SK-N-SH treated with all-trans-retinoic acid at 6 μM for 48 hours (cell line): ENCODE data around the gene CYP4F2.
"Not testable (repeated sequence)": the region's sequence is repeated elsewhere in the genome, so short reads cannot be mapped to it uniquely, and the experiment has no call there.

Source experiments
- ATAC-seq: fragments of 200-7000 bp; cut with Tn5 transposase; 3 replicates; pipeline ENCODE4 v1.9.1; 2020; ENCODE audit warnings: mild to moderate bottlenecking, moderate library complexity
- ARNTL ChIP-seq: fragments of 450-650 bp; formaldehyde crosslinking; IDR thresholded peaks from 2 replicates; pipeline ENCODE4 v1.5.0; 2020; ENCODE audit warnings: low read depth, mild to moderate bottlenecking, moderate library complexity, borderline replicate concordance
- BACH2 ChIP-seq: fragments of 250-450 bp; sonication (Bioruptor Pico); IDR thresholded peaks from 2 replicates; pipeline ENCODE4 v1.9.0; 2021; ENCODE audit warnings: mild to moderate bottlenecking, borderline replicate concordance
- CREB5 ChIP-seq: fragments of 250-450 bp; sonication (Bioruptor Pico); IDR thresholded peaks from 2 replicates; pipeline ENCODE4 v1.5.1; 2020; ENCODE audit warnings: low read depth, mild to moderate bottlenecking, moderate library complexity
- CSDC2 ChIP-seq: fragments of 250-450 bp; sonication (Bioruptor Pico); IDR thresholded peaks from 2 replicates; pipeline ENCODE4 v1.5.0; 2020; ENCODE audit warnings: mild to moderate bottlenecking, moderate library complexity
- CSRNP3 ChIP-seq: fragments of 250-450 bp; sonication (Bioruptor Pico); IDR thresholded peaks from 2 replicates; pipeline ENCODE4 v1.5.1; 2021; ENCODE audit warnings: mild to moderate bottlenecking, moderate library complexity
- ESRRG ChIP-seq: fragments of 250-450 bp; sonication (Bioruptor Pico); IDR thresholded peaks from 2 replicates; pipeline ENCODE4 v1.6.1; 2021; ENCODE audit warnings: mild to moderate bottlenecking
- ISL1 ChIP-seq: fragments of 250-450 bp; sonication (Bioruptor Pico); IDR thresholded peaks from 2 replicates; pipeline ENCODE4 v2.1.2; 2022; ENCODE audit warnings: mild to moderate bottlenecking, moderate library complexity
- POU6F1 ChIP-seq: fragments of 250-450 bp; sonication (Bioruptor Pico); IDR thresholded peaks from 2 replicates; pipeline ENCODE4 v1.8.0; 2021; ENCODE audit warnings: low read depth, mild to moderate bottlenecking, moderate library complexity, borderline replicate concordance
- PPARA ChIP-seq: fragments of 250-450 bp; sonication (Bioruptor Pico); IDR thresholded peaks from 2 replicates; pipeline ENCODE4 v1.5.0; 2020; ENCODE audit warnings: mild to moderate bottlenecking, borderline replicate concordance
- RARB ChIP-seq: fragments of 250-450 bp; sonication (Bioruptor Pico); IDR thresholded peaks from 2 replicates; pipeline ENCODE4 v1.8.0; 2021; ENCODE audit warnings: mild to moderate bottlenecking, moderate library complexity
- SNAI2 ChIP-seq: fragments of 250-450 bp; sonication (Bioruptor Pico); IDR thresholded peaks from 2 replicates; pipeline ENCODE4 v1.5.0; 2020; ENCODE audit warnings: mild to moderate bottlenecking, moderate library complexity
- TCF4 ChIP-seq: fragments of 250-450 bp; sonication (Bioruptor Pico); IDR thresholded peaks from 2 replicates; pipeline ENCODE4 v1.8.0; 2021; ENCODE audit warnings: mild to moderate bottlenecking, moderate library complexity, borderline replicate concordance
- TOX ChIP-seq: fragments of 250-450 bp; sonication (Bioruptor Pico); IDR thresholded peaks from 2 replicates; pipeline ENCODE4 v1.8.0; 2021; ENCODE audit warnings: mild to moderate bottlenecking, moderate library complexity, borderline replicate concordance
- ZC3H10 ChIP-seq: fragments of 250-450 bp; sonication (Bioruptor Pico); IDR thresholded peaks from 2 replicates; pipeline ENCODE4 v1.5.1; 2021; ENCODE audit warnings: mild to moderate bottlenecking, moderate library complexity
- ZFP30 ChIP-seq: fragments of 450-650 bp; formaldehyde crosslinking; IDR thresholded peaks from 2 replicates; pipeline ENCODE4 v1.5.0; 2022; ENCODE audit warnings: mild to moderate bottlenecking, moderate library complexity
- ZNF565 ChIP-seq: fragments of 450-650 bp; formaldehyde crosslinking; conservative IDR thresholded peaks from 2 replicates; pipeline ENCODE4 v1.5.0; 2020; ENCODE audit warnings: low read depth, mild to moderate bottlenecking, moderate library complexity
- ZNF70 ChIP-seq: fragments of 450-650 bp; formaldehyde crosslinking; IDR thresholded peaks from 2 replicates; pipeline ENCODE4 v1.5.0; 2020; ENCODE audit warnings: mild to moderate bottlenecking, moderate library complexity
- TF ChIP-seq, protein P1 (sequence below): fragments of 250-450 bp; sonication (Bioruptor Pico); IDR thresholded peaks from 2 replicates; pipeline ENCODE4 v1.5.0; 2020; ENCODE audit warnings: mild to moderate bottlenecking, moderate library complexity

CYP4F2 gene

GRCh38 chr19:15935167-15935702, 37.4 kb upstream of the CYP4F2 start:
- TF ChIP-seq, protein P1, sequence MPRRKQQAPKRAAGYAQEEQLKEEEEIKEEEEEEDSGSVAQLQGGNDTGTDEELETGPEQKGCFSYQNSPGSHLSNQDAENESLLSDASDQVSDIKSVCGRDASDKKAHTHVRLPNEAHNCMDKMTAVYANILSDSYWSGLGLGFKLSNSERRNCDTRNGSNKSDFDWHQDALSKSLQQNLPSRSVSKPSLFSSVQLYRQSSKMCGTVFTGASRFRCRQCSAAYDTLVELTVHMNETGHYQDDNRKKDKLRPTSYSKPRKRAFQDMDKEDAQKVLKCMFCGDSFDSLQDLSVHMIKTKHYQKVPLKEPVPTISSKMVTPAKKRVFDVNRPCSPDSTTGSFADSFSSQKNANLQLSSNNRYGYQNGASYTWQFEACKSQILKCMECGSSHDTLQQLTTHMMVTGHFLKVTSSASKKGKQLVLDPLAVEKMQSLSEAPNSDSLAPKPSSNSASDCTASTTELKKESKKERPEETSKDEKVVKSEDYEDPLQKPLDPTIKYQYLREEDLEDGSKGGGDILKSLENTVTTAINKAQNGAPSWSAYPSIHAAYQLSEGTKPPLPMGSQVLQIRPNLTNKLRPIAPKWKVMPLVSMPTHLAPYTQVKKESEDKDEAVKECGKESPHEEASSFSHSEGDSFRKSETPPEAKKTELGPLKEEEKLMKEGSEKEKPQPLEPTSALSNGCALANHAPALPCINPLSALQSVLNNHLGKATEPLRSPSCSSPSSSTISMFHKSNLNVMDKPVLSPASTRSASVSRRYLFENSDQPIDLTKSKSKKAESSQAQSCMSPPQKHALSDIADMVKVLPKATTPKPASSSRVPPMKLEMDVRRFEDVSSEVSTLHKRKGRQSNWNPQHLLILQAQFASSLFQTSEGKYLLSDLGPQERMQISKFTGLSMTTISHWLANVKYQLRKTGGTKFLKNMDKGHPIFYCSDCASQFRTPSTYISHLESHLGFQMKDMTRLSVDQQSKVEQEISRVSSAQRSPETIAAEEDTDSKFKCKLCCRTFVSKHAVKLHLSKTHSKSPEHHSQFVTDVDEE (CRISPR knock-in tag), result no peak
- TF ChIP-seq ISL1 (CRISPR knock-in tag), result no peak
- no peak for TF ChIP-seq POU6F1 (CRISPR knock-in tag)
- TF ChIP-seq ZFP30 (CRISPR knock-in tag), result no peak
- TF ChIP-seq ZNF565, result no peak
- no peak for TF ChIP-seq ARNTL (CRISPR knock-in tag)
- no peak for TF ChIP-seq SNAI2 (CRISPR knock-in tag)
- TF ChIP-seq, all 23 proteins: peak for 0
- peak; percentile 31; the same call in 1 of the 3 replicates for ATAC-seq

DNA sequence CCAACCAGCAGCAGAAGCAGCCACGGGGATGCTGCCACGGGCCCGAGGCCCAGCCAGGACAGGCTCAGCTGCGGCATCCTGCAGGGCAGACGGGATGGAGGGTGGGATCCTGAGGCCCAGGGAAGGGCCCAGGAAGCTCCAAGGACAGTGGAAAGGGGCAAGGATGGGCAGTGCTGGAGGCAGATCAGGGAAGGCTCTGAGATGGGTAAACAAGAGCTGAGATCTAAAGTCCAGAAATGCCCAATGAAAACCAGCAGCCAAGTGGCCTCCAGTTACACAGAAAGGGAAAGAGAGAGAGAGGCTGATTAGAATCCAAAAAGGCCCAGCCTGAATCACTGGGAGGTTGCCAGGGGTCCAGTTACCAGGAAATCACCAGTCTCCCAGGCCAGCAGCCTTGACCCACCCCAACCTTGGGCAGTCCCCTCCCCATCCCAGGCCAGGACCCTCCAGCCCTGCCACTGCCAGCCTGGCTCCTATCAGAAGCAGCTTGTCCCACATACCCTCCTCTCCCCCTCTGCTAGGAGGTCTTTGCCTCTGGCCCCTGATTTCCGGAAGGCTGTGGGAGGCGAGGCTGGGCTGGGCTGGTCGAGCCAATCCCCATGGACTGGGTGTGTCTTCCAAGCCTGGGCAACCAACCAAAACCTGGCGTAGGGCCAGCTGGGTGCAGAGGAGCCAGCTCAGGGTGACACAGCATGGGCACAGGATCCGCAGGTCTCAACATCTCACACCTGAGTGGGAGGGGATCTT, 36.6 kb upstream of the CYP4F2 start, which contains the start of gene CYP4F11:
TSS of gene CYP4F11 (minus strand) at position 198 of the 747 bp plus-strand sequence. CDS start at position 77, 121 bp downstream.
- ATAC-seq, result peak; percentile 34; the same call in 2 of the 3 replicates
- no peak for TF ChIP-seq TOX
- TF ChIP-seq, protein P1 (CRISPR knock-in tag), result no peak
- no peak for TF ChIP-seq ESRRG (CRISPR knock-in tag)
- no peak for TF ChIP-seq ZNF70 (CRISPR knock-in tag)
- TF ChIP-seq TCF4 (CRISPR knock-in tag), result no peak
- TF ChIP-seq PPARA, result no peak
- TF ChIP-seq ZC3H10 (CRISPR knock-in tag), result no peak
- TF ChIP-seq ZNF565, result no peak
- TF ChIP-seq CSRNP3 (CRISPR knock-in tag), result no peak
- no peak for TF ChIP-seq CREB5
- no peak for TF ChIP-seq BACH2 (CRISPR knock-in tag)
- TF ChIP-seq ISL1 (CRISPR knock-in tag), result no peak
- TF ChIP-seq RARB (CRISPR knock-in tag), result no peak
- no peak for TF ChIP-seq CSDC2
- no peak for TF ChIP-seq ZFP30 (CRISPR knock-in tag)

DNA sequence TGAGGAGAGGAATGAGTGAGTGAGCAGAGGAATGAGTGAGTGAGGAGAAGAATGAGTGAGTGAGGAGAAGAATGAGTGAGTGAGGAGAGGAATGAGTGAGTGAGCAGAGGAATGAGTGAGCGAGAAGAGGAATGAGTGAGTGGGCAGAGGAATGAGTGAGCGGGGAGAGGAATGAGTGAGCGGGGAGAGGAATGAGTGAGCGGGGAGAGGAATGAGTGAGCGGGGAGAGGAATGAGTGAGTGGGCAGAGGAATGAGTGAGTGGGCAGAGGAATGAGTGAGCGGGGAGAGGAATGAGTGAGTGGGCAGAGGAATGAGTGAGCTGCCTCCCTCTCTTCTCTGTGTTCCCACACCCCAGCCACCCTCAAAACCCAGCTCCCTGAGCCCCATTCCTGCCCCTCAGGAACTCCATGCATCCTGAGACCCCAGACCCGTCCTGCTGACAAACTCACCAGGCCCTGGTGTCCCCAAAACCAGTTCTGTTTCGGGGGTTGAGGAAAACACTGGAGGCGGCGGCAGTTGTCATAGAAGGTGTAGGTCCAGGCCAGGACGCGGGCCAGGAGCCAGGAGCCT, 36.0 kb upstream of the CYP4F2 start:
- ATAC-seq, result not testable (repeated sequence)
